Gastrocnemius medialis (tissue), 4 donors: ENCODE measurements around the gene CCM2. TPM values are rescaled to one million over a fixed set of nuclear protein-coding genes. Genes with fewer than 3 reads are reported as not detected.

ENCODE experiments used
- ATAC-seq, 2 donors: fragments of 150-250 bp; one replicate each; pipeline ENCODE4 v1.9.1; 2016
- DNase-seq, 2 donors: peaks; one replicate each; pipeline ENCODE4 v3.0.0-alpha.2; 2019
- H3K27ac ChIP-seq, 4 donors: fragments of 200-600 bp; sonication (generic); 1 replicate in 1 of 4; 2 replicates in 3 of 4; pipeline ENCODE4 v1.5.1; 2016 to 2018; ENCODE audit warnings: mild to moderate bottlenecking in 2 of 4, moderate library complexity in 1 of 4
- H3K27me3 ChIP-seq, 3 donors: fragments of 200-600 bp; sonication (generic) in 2 of 3; 1 replicate in 1 of 3; 2 replicates in 2 of 3; pipeline versions ENCODE4 v1.5.1 to v1.6.0; 2016 to 2019; ENCODE audit warnings: mild to moderate bottlenecking in 1 of 3, moderate library complexity in 1 of 3
- H3K36me3 ChIP-seq, 2 donors: fragments of 200-600 bp; sonication (generic) in 1 of 2; one replicate each; pipeline ENCODE4 v1.5.1; 2017 to 2018
- H3K4me1 ChIP-seq, 2 donors: fragments of 200-600 bp; sonication (generic) in 1 of 2; one replicate each; pipeline ENCODE4 v1.5.1; 2016 to 2017; ENCODE audit warnings: mild to moderate bottlenecking in 2 of 2
- H3K4me3 ChIP-seq, 4 donors: fragments of 200-600 bp; sonication (generic) in 3 of 4; 1 replicate in 1 of 4; 2 replicates in 3 of 4; pipeline ENCODE4 v1.5.1; 2016 to 2019; ENCODE audit warnings: mild to moderate bottlenecking in 2 of 4
- H3K9me3 ChIP-seq, 3 donors: fragments of 200-600 bp; sonication (generic) in 2 of 3; 1 replicate in 1 of 3; 2 replicates in 2 of 3; pipeline ENCODE4 v1.5.1; 2016 to 2019
- CTCF ChIP-seq, 5 experiments: fragments of 450-650 bp in 3 of 5; fragments of 200-600 bp in 2 of 5; sonication (generic) in 2 of 5; IDR thresholded peaks in 4 of 5; conservative IDR thresholded peaks in 1 of 5; 1 replicate in 4 of 5; 2 replicates in 1 of 5; pipeline ENCODE4 v1.5.1; 2016 to 2019; ENCODE audit warnings: antibody characterized with exemption in 5 of 5, mild to moderate bottlenecking in 3 of 5, moderate library complexity in 3 of 5
- POLR2A ChIP-seq, 2 donors: fragments of 450-650 bp; IDR thresholded peaks; one replicate each; pipeline ENCODE4 v1.6.1; 2017; ENCODE audit warnings: antibody characterized with exemption in 2 of 2, mild to moderate bottlenecking in 2 of 2, moderate library complexity in 2 of 2
- in situ Hi-C, 4 donors: fragments of 200-750 bp; cut with MboI; loops; one replicate each; pipeline versions ENCODE4 v1.15.0 to v1.8.0; 2017; ENCODE audit warnings: low sequenced_read_pairs in 4 of 4
- intact Hi-C: fragments of 100-400 bp; cut with DNase I; formaldehyde crosslinking; loops from one replicate; pipeline ENCODE4 v1.15.1; 2023; ENCODE audit warnings: low total_unique reads
- total RNA-seq, 4 donors: library from RNA; depleted of rRNA; stranded (reverse); fragments of >200 nt; gene quantifications; one replicate each; pipeline versions ENCODE4 v1.1.0 to v1.2.3, GENCODE V29; 2016

The CCM2 gene
- total RNA-seq, 4 donors from 2014 or later: 37.7 to 61.8 (median 47.4) TPM

GRCh38 chr7:45086331-45087065 lies 86.5 kb downstream of the CCM2 start:
- Histone ChIP-seq H3K4me1 (no peaks in the 10 kb centered on the region), H3K27ac (no peak overlapping the region), H3K9me3 (no peaks in the 10 kb centered on the region), H3K4me3 (no peak overlapping the region), H3K27me3 (peaks cover 0 to 4% (median 0%) of the 10 kb centered on the region in 3 donors), H3K36me3 (no peaks in the 10 kb centered on the region)
- intact Hi-C loops: no loop called here
- TF ChIP-seq CTCF (IDR thresholded peaks at IDR 0.05 in 4 of 5, conservative IDR thresholded peaks at IDR 0.05 in 1 of 5) (no peak), POLR2A (IDR thresholded peaks at IDR 0.05) (no peak)
- ATAC-seq (no peak), DNase-seq (no peak)
- in situ Hi-C loops: no loop called here

- Histone ChIP-seq H3K9me3 (no peaks in the 10 kb centered on the region), H3K27ac (peak overlapping the region in 1 of 4 donors; percentile 54), H3K4me1 (no peaks in the 10 kb centered on the region), H3K27me3 (peaks cover 0 to 4% (median 0%) of the 10 kb centered on the region in 3 donors), H3K36me3 (no peaks in the 10 kb centered on the region), H3K4me3 (no peak overlapping the region)
- DNase-seq: no peak
- in situ Hi-C loops (no loop called here), intact Hi-C loops (loop anchor here (1.0 kb wide), 1 partner anchor 25 kb away; no protein-coding TSS in a partner anchor)
- ATAC-seq: no peak
- no peak for TF ChIP-seq CTCF (IDR thresholded peaks at IDR 0.05 in 4 of 5, conservative IDR thresholded peaks at IDR 0.05 in 1 of 5)
- no peak for TF ChIP-seq POLR2A (IDR thresholded peaks at IDR 0.05)
These were observed 87.5 kb downstream of the CCM2 start for GRCh38 chr7:45087301-45088145.

- peak overlapping the region; percentile 60 to 74 (median 65) for H3K4me3 ChIP-seq
- H3K27ac ChIP-seq: peak overlapping the region; percentile 36 to 54 (median 47)
- H3K27me3 ChIP-seq: peaks cover 0 to 4% (median 0%) of the 10 kb centered on the region in 3 donors
- no peak for ATAC-seq
- in situ Hi-C loops: no loop called here
- H3K4me1 ChIP-seq: no peaks in the 10 kb centered on the region
- no peak for TF ChIP-seq POLR2A (IDR thresholded peaks at IDR 0.05)
- no peak for TF ChIP-seq CTCF (IDR thresholded peaks at IDR 0.05 in 4 of 5, conservative IDR thresholded peaks at IDR 0.05 in 1 of 5)
- H3K9me3 ChIP-seq: no peaks in the 10 kb centered on the region
- intact Hi-C loops: loop anchor here (1.0 kb wide), 1 partner anchor 24 kb away; no protein-coding TSS in a partner anchor
- no peaks in the 10 kb centered on the region for H3K36me3 ChIP-seq
- DNase-seq: no peak
These were observed 88.2 kb downstream of the CCM2 start for GRCh38 chr7:45088146-45088701.

DNA sequence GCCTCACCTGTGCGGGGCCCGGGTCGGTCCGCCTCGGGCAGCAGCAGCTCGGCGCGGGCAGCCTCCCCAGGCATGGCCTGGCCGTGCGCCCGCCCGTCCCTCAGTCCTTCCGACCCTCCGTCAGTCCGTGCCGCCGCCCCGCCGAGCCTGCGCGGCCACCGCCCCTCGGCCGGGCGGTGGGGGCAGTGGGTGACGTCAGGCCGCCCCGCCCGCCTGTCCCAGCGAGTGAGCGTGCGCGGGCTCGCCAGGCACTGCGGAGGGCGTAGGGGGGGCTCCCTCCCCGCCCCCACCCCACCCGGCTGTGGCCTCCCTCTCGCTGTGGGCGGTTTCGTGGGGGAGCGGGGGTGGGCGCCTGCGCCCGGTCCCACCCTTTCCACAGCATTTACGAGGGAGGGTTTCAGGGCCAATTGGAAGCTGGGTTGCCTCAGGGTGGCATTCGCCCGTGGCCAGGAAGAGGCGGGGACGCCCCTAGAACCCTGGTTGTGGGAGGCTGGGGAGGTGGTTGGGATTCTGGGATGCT lies 88.9 kb downstream of the CCM2 start, which contains the start of gene NACAD:
Gene NACAD (minus strand): TSS at position 149 of the 520 bp plus-strand sequence. CDS start 75 bp downstream, at position 74.
- Histone ChIP-seq H3K9me3 (no peaks in the 10 kb centered on the region), H3K4me1 (no peaks in the 10 kb centered on the region), H3K27ac (peak within 1 kb of the TSS; percentile 36 to 54 (median 47)), H3K27me3 (peaks cover 0 to 4% (median 0%) of the 10 kb centered on the region in 3 donors), H3K4me3 (peak within 1 kb of the TSS; percentile 60 to 74 (median 65)), H3K36me3 (no peaks in the 10 kb centered on the region)
- TF ChIP-seq CTCF (IDR thresholded peaks at IDR 0.05 in 4 of 5, conservative IDR thresholded peaks at IDR 0.05 in 1 of 5) (no peak), POLR2A (IDR thresholded peaks at IDR 0.05) (no peak)
- intact Hi-C loops: loop anchor here (1.0 kb wide), 1 partner anchor 23 kb away; no protein-coding TSS in a partner anchor
- in situ Hi-C loops: no loop called here
- ATAC-seq: peak; percentile 34 to 49
- DNase-seq: no peak
